ENCODE data around the gene POLG.

GRCh38 chr15:89338036-89338435 lies 3.4 kb upstream of the POLG start:
- TF ChIP-seq CTCF (conservative IDR thresholded peaks at IDR 0.05) (no peak), ZFX (IDR thresholded peaks at IDR 0.05) (no peak)

Data from C4-2B (cell line).